ENCODE results near the gene RDH14. TPM values are rescaled to one million over a fixed set of nuclear protein-coding genes. Genes with fewer than 3 reads are reported as not detected.

Gene RDH14
- total RNA-seq, 4 donors from 2014 or later, result 26.4 to 138 (median 32.5) TPM

GRCh38 chr2:18526429-18526828, 34.0 kb downstream of the RDH14 start:
- Histone ChIP-seq H3K4me3 (no peak overlapping the region), H3K4me1 (no peaks in the 10 kb centered on the region), H3K9me3 (no peaks in the 10 kb centered on the region), H3K27me3 (no peaks in the 10 kb centered on the region), H3K36me3 (no peaks in the 10 kb centered on the region), H3K27ac (no peak overlapping the region)
- WGBS, 2 donors (ENCODE audit: low coverage in 1 of 2), result 88% methylated on average over 7 of the region's 7 CpGs; no CpG with 5 or more reads in 1 of the 2 donors
- intact Hi-C loops (cut with DNase I; ENCODE audit: low total_unique reads), result no loop called here
- DNase-seq, result no peak
- in situ Hi-C loops (cut with MboI; ENCODE audit: low pct_ligation_motif_present in 1 of 4, low pct_unique_long_range_greater_than_20kb in 1 of 4, low sequenced_read_pairs in 3 of 4), result loop anchor here in 1 of 4 donors (10.0 kb wide), 1 partner anchor 1338 kb away; no protein-coding TSS in a partner anchor
- no peak for TF ChIP-seq EP300 (IDR thresholded peaks at IDR 0.05; ENCODE audit: low read depth)
- TF ChIP-seq POLR2A (IDR thresholded peaks at IDR 0.05), result no peak
- TF ChIP-seq, protein P1, sequence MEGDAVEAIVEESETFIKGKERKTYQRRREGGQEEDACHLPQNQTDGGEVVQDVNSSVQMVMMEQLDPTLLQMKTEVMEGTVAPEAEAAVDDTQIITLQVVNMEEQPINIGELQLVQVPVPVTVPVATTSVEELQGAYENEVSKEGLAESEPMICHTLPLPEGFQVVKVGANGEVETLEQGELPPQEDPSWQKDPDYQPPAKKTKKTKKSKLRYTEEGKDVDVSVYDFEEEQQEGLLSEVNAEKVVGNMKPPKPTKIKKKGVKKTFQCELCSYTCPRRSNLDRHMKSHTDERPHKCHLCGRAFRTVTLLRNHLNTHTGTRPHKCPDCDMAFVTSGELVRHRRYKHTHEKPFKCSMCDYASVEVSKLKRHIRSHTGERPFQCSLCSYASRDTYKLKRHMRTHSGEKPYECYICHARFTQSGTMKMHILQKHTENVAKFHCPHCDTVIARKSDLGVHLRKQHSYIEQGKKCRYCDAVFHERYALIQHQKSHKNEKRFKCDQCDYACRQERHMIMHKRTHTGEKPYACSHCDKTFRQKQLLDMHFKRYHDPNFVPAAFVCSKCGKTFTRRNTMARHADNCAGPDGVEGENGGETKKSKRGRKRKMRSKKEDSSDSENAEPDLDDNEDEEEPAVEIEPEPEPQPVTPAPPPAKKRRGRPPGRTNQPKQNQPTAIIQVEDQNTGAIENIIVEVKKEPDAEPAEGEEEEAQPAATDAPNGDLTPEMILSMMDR (IDR thresholded peaks at IDR 0.05), result no peak
- no peak for TF ChIP-seq POLR2AphosphoS5 (IDR thresholded peaks at IDR 0.05)

- intact Hi-C loops (cut with DNase I; ENCODE audit: low total_unique reads) (no loop called here), in situ Hi-C loops (cut with MboI; ENCODE audit: low pct_ligation_motif_present in 1 of 4, low pct_unique_long_range_greater_than_20kb in 1 of 4, low sequenced_read_pairs in 3 of 4) (loop anchor here in 1 of 4 donors (10.0 kb wide), 1 partner anchor 1339 kb away; no protein-coding TSS in a partner anchor)
- no peak overlapping the region for H3K4me3 ChIP-seq
- H3K9me3 ChIP-seq, result no peaks in the 10 kb centered on the region
- no peaks in the 10 kb centered on the region for H3K36me3 ChIP-seq
- DNase-seq, result no peak
- H3K4me1 ChIP-seq, result peaks cover 0 to under 1% (median 0%) of the 10 kb centered on the region in 4 donors
- H3K27ac ChIP-seq, result no peak overlapping the region
- 75% methylated on average over 3 of the region's 3 CpGs; no CpG with 5 or more reads in 1 of the 2 donors for WGBS, 2 donors (ENCODE audit: low coverage in 1 of 2)
- TF ChIP-seq POLR2AphosphoS5 (IDR thresholded peaks at IDR 0.05), result no peak
- TF ChIP-seq, protein P1 (IDR thresholded peaks at IDR 0.05), result no peak
- no peak for TF ChIP-seq EP300 (IDR thresholded peaks at IDR 0.05; ENCODE audit: low read depth)
- no peak for TF ChIP-seq POLR2A (IDR thresholded peaks at IDR 0.05)
- H3K27me3 ChIP-seq, result no peaks in the 10 kb centered on the region
Measured at GRCh38 chr2:18525852-18526251, 34.6 kb downstream of the RDH14 start.

GRCh38 chr2:18525236-18525635, 35.2 kb downstream of the RDH14 start:
- TF ChIP-seq POLR2A (IDR thresholded peaks at IDR 0.05) (no peak), POLR2AphosphoS5 (IDR thresholded peaks at IDR 0.05) (no peak), EP300 (IDR thresholded peaks at IDR 0.05; ENCODE audit: low read depth) (no peak)
- TF ChIP-seq, protein P1 (IDR thresholded peaks at IDR 0.05), result no peak
- no peaks in the 10 kb centered on the region for H3K27me3 ChIP-seq
- H3K36me3 ChIP-seq, result no peaks in the 10 kb centered on the region
- peaks cover 0 to 7% (median under 1%) of the 10 kb centered on the region in 4 donors for H3K4me1 ChIP-seq
- 76 to 91% methylated on average over 2 of the region's 2 CpGs for WGBS, 2 donors (ENCODE audit: low coverage in 1 of 2)
- H3K4me3 ChIP-seq, result no peak overlapping the region
- in situ Hi-C loops (cut with MboI; ENCODE audit: low pct_ligation_motif_present in 1 of 4, low pct_unique_long_range_greater_than_20kb in 1 of 4, low sequenced_read_pairs in 3 of 4), result loop anchor here in 1 of 4 donors (10.0 kb wide), 1 partner anchor 1340 kb away; no protein-coding TSS in a partner anchor
- DNase-seq, result no peak
- H3K9me3 ChIP-seq, result no peaks in the 10 kb centered on the region
- no peak overlapping the region for H3K27ac ChIP-seq
- intact Hi-C loops (cut with DNase I; ENCODE audit: low total_unique reads), result no loop called here

- intact Hi-C loops (cut with DNase I; ENCODE audit: low total_unique reads), result loop anchor here (5.0 kb wide), 1 partner anchor 840 kb away; no protein-coding TSS in a partner anchor
- Histone ChIP-seq H3K36me3 (no peaks in the 10 kb centered on the region), H3K4me1 (peaks cover 0 to 16% (median 1%) of the 10 kb centered on the region in 4 donors), H3K4me3 (no peak overlapping the region), H3K9me3 (no peaks in the 10 kb centered on the region), H3K27ac (no peak overlapping the region), H3K27me3 (no peaks in the 10 kb centered on the region)
- DNase-seq, result no peak
- 68% methylated on average over 2 of the region's 2 CpGs; no CpG with 5 or more reads in 1 of the 2 donors for WGBS, 2 donors (ENCODE audit: low coverage in 1 of 2)
- in situ Hi-C loops (cut with MboI; ENCODE audit: low pct_ligation_motif_present in 1 of 4, low pct_unique_long_range_greater_than_20kb in 1 of 4, low sequenced_read_pairs in 3 of 4), result loop anchor here (5.0 to 25.0 kb wide), 4 partner anchors 840 to 1342 kb away; partner anchors contain the start of gene OSR1 (in 4 of the 4)
- TF ChIP-seq, protein P1 (IDR thresholded peaks at IDR 0.05), result no peak
- no peak for TF ChIP-seq POLR2AphosphoS5 (IDR thresholded peaks at IDR 0.05)
- TF ChIP-seq EP300 (IDR thresholded peaks at IDR 0.05; ENCODE audit: low read depth), result no peak
- TF ChIP-seq POLR2A (IDR thresholded peaks at IDR 0.05), result no peak
Measured at GRCh38 chr2:18522484-18523146, 37.8 kb downstream of the RDH14 start.
